A549 (cell line): ENCODE measurements around the gene UVSSA. TPM values are rescaled to one million over a fixed set of nuclear protein-coding genes. Genes with fewer than 3 reads are reported as not detected.

Experiments used
- ATAC-seq, 2 experiments: fragments of 200-7000 bp in 1 of 2; fragments of >200 bp in 1 of 2; cut with Nextera tagmentation in 1 of 2; cut with Tn5 transposase in 1 of 2; 3 replicates each; pipeline versions ENCODE4 v1.8.0 to v1.9.1; 2018 to 2020; ENCODE audit warnings: mild to moderate bottlenecking in 1 of 2, moderate library complexity in 1 of 2
- CTCF ChIA-PET: fragments of 300-600 bp; sonication (Branson Sonifier 250); formaldehyde crosslinking; extraction: SDS; loops from one replicate; lab custom pipeline; 2021; ENCODE audit warnings: antibody characterized with exemption, inconsistent platforms; lab: Yijun Ruan, JAX
- POLR2A ChIA-PET: fragments of 350-600 bp; formaldehyde crosslinking; extraction: SDS; loops from one replicate; lab custom pipeline; 2021; ENCODE audit warnings: antibody characterized with exemption, inconsistent platforms; lab: Yijun Ruan, JAX
- DNase-seq, 2 experiments: peaks; one replicate each; pipeline versions ENCODE4 v3.0.0 to v3.0.0-alpha.2; 2011 to 2016; ENCODE audit warnings: low read depth in 1 of 2, low spot score in 1 of 2
- FAIRE-seq: peaks from 2 replicates; lab custom pipeline; 2011; peaks lifted over from hg19 to GRCh38; lab: Jason Lieb, UNC
- H3K27ac ChIP-seq, 2 experiments: fragments of >200 bp; sonication (Bioruptor Twin); formaldehyde crosslinking; 3 replicates each; pipeline ENCODE4 v1.5.1; 2016 to 2017
- H3K4me1 ChIP-seq: fragments of >200 bp; sonication (Bioruptor Twin); formaldehyde crosslinking; 3 replicates; pipeline ENCODE4 v1.6.1; 2016
- H3K4me2 ChIP-seq: fragments of >200 bp; sonication (Bioruptor Twin); formaldehyde crosslinking; 3 replicates; pipeline ENCODE4 v1.6.1; 2016
- H3K4me3 ChIP-seq: fragments of >200 bp; sonication (Bioruptor Twin); formaldehyde crosslinking; 3 replicates; pipeline ENCODE4 v1.5.1; 2016
- H3K9me3 ChIP-seq: fragments of >200 bp; sonication (Bioruptor Twin); formaldehyde crosslinking; 3 replicates; pipeline ENCODE4 v1.6.1; 2016
- CBX2 ChIP-seq: fragments of 200-600 bp; sonication (generic); IDR thresholded peaks from 2 replicates; pipeline ENCODE4 v1.6.1; 2016; ENCODE audit warnings: low read depth, mild to moderate bottlenecking, borderline replicate concordance
- CEBPB ChIP-seq, 2 experiments: fragments of >200 bp in 1 of 2; sonication (Bioruptor Twin) in 1 of 2; formaldehyde crosslinking in 1 of 2; IDR thresholded peaks; 2 replicates each; pipeline ENCODE4 v1.6.1; 2012 to 2016
- CHD4 ChIP-seq: fragments of 200-600 bp; sonication (generic); IDR thresholded peaks from 2 replicates; pipeline ENCODE4 v1.6.1; 2016; ENCODE audit warnings: antibody characterized with exemption, mild to moderate bottlenecking, borderline replicate concordance
- EHF ChIP-seq: fragments of 250-450 bp; sonication (Bioruptor Pico); IDR thresholded peaks from 2 replicates; pipeline ENCODE4 v1.5.0; 2020; ENCODE audit warnings: mild to moderate bottlenecking
- EP300 ChIP-seq, 2 experiments: fragments of >200 bp; sonication (Bioruptor Twin); formaldehyde crosslinking; IDR thresholded peaks; 2 replicates in 1 of 2; 3 replicates in 1 of 2; pipeline ENCODE4 v1.6.1; 2016 to 2017
- FOSB ChIP-seq: fragments of 250-450 bp; sonication (Bioruptor Pico); IDR thresholded peaks from 2 replicates; pipeline ENCODE4 v1.5.0; 2020; ENCODE audit warnings: mild to moderate bottlenecking, moderate library complexity
- HDAC2 ChIP-seq: fragments of 200-600 bp; sonication (generic); IDR thresholded peaks from 2 replicates; pipeline ENCODE4 v1.6.1; 2016
- HEYL ChIP-seq: fragments of 250-450 bp; sonication (Bioruptor Pico); IDR thresholded peaks from 2 replicates; pipeline ENCODE4 v1.8.0; 2021; ENCODE audit warnings: mild to moderate bottlenecking, moderate library complexity
- HOXA7 ChIP-seq: fragments of 250-450 bp; sonication (Bioruptor Pico); IDR thresholded peaks from 2 replicates; pipeline ENCODE4 v1.5.0; 2020; ENCODE audit warnings: mild to moderate bottlenecking, moderate library complexity
- HOXB5 ChIP-seq: fragments of 250-450 bp; sonication (Bioruptor Pico); IDR thresholded peaks from 2 replicates; pipeline ENCODE4 v1.5.0; 2020; ENCODE audit warnings: mild to moderate bottlenecking, moderate library complexity
- JUNB ChIP-seq: fragments of >200 bp; sonication (Bioruptor Twin); formaldehyde crosslinking; IDR thresholded peaks from 2 replicates; pipeline ENCODE4 v1.6.1; 2016
- KDM5A ChIP-seq: fragments of 200-600 bp; sonication (generic); IDR thresholded peaks from 2 replicates; pipeline ENCODE4 v1.6.1; 2016; ENCODE audit warnings: antibody characterized with exemption, mild to moderate bottlenecking
- NR3C1 ChIP-seq: fragments of >200 bp; sonication (Bioruptor Twin); formaldehyde crosslinking; IDR thresholded peaks from 3 replicates; pipeline ENCODE4 v1.6.1; 2017
- POLR2A ChIP-seq: IDR thresholded peaks from 2 replicates; pipeline ENCODE4 v1.6.1; 2012; ENCODE audit warnings: mild to moderate bottlenecking, low read length
- POLR2AphosphoS2 ChIP-seq: conservative IDR thresholded peaks from 2 replicates; pipeline ENCODE4 v1.6.1; 2012; ENCODE audit warnings: low read length, improper control_type of control experiment, inconsistent platforms
- RNF2 ChIP-seq: fragments of 200-600 bp; sonication (generic); IDR thresholded peaks from 2 replicates; pipeline ENCODE4 v1.6.1; 2016; ENCODE audit warnings: low read depth, mild to moderate bottlenecking, antibody characterized with exemption, moderate library complexity, borderline replicate concordance
- SREBF2 ChIP-seq: fragments of 450-650 bp; IDR thresholded peaks from 2 replicates; pipeline ENCODE4 v1.6.1; 2014; ENCODE audit warnings: mild to moderate bottlenecking, moderate library complexity
- TFCP2L1 ChIP-seq: fragments of 250-450 bp; sonication (Bioruptor Pico); IDR thresholded peaks from 2 replicates; pipeline ENCODE4 v1.5.0; 2021; ENCODE audit warnings: mild to moderate bottlenecking
- TP53 ChIP-seq: fragments of 250-450 bp; sonication (Bioruptor Pico); IDR thresholded peaks from 2 replicates; pipeline ENCODE4 v1.5.0; 2021; ENCODE audit warnings: mild to moderate bottlenecking, moderate library complexity
- ZNF302 ChIP-seq: fragments of 250-450 bp; sonication (Bioruptor Pico); IDR thresholded peaks from 2 replicates; pipeline ENCODE4 v1.9.0; 2021; ENCODE audit warnings: inconsistent platforms, mild to moderate bottlenecking, moderate library complexity
- WGBS: methylation state at CpG from one replicate; pipeline ENCODE4 v1.1.6; 2017; ENCODE audit errors: missing lambda C conversion rate; 5-methylcytosine and 5-hydroxymethylcytosine counted together
- polyA plus RNA-seq, 4 experiments: library from polyadenylated mRNA; depleted of rRNA in 3 of 4; stranded (reverse); fragments of >200 nt; fragmentation: RNase III in 1 of 4; extraction: RNeasy Plus Mini Kit Qiagen cat#74134 plus additional on column Dnase treatment in 1 of 4; gene quantifications; 2 replicates in 3 of 4; 3 replicates in 1 of 4; pipeline ENCODE4 v1.2.3, GENCODE V29; 2011 to 2017
- TF ChIP-seq, protein P1 (sequence below): IDR thresholded peaks from 2 replicates; pipeline ENCODE4 v1.6.1; 2012
- TF ChIP-seq, protein P2 (sequence below): fragments of >200 bp; sonication (Bioruptor Twin); formaldehyde crosslinking; IDR thresholded peaks from 2 replicates; pipeline ENCODE4 v1.6.1; 2016
- TF ChIP-seq, protein P3 (sequence below): fragments of >200 bp; sonication (Bioruptor Twin); formaldehyde crosslinking; IDR thresholded peaks from 3 replicates; pipeline ENCODE4 v1.5.1; 2016
- TF ChIP-seq, protein P4 (sequence below): fragments of 150-350 bp; IDR thresholded peaks from 2 replicates; pipeline ENCODE4 v1.6.1; 2014; ENCODE audit warnings: low read depth, mild to moderate bottlenecking, low read length
- TF ChIP-seq, protein P5 (sequence below): fragments of 200-600 bp; sonication (generic); IDR thresholded peaks from 2 replicates; pipeline ENCODE4 v1.6.1; 2016; ENCODE audit warnings: antibody characterized with exemption, mild to moderate bottlenecking, moderate library complexity
- TF ChIP-seq, protein P6 (sequence below): fragments of >200 bp; sonication (Bioruptor Twin); formaldehyde crosslinking; IDR thresholded peaks from 3 replicates; pipeline ENCODE4 v1.6.1; 2016
- TF ChIP-seq, protein P7 (sequence below): IDR thresholded peaks from 2 replicates; pipeline ENCODE4 v1.6.1; 2012; ENCODE audit warnings: low read depth, borderline replicate concordance
- TF ChIP-seq, protein P8 (sequence below): IDR thresholded peaks from 2 replicates; pipeline ENCODE4 v1.6.1; 2012
- TF ChIP-seq, protein P9 (sequence below): fragments of 250-450 bp; sonication (Bioruptor Pico); IDR thresholded peaks from 2 replicates; pipeline ENCODE4 v1.5.0; 2020; ENCODE audit warnings: low read depth, mild to moderate bottlenecking, moderate library complexity

The UVSSA gene
- polyA plus RNA-seq, 2 of the 4 experiments (the other 2 are of a cell fraction) = 4.5 to 6.9 TPM

DNA sequence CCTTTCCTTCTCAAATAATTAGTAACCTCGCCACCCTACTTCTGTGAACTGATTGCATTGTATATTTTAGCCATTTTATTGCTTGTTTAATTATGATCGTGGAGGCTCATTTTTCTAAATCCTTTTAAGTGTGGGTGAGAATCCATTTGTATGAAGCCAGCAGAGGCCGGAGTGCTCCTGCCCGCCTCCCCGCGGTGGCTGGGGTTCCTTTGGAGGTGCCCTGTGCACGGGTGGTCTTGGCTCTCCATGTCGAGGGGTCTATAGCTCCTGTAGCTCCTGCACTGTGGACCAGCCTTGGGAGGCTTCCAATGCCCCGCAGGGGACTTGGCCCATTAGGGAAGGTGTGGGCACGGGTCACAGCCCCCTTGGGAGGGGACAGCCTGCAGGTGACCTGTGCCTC is 15.0 kb downstream of the UVSSA start:
- H3K4me2 ChIP-seq = no peak overlapping the region
- DNase-seq (no peak), FAIRE-seq (no peak), ATAC-seq (no peak)
- H3K9me3 ChIP-seq = no peaks in the 10 kb centered on the region
- POLR2A ChIA-PET = no interaction called here
- no peak overlapping the region for H3K27ac ChIP-seq
- H3K4me3 ChIP-seq = no peak overlapping the region
- WGBS = 88% methylated on average over 6 of the region's 10 CpGs
- H3K4me1 ChIP-seq = no peaks in the 10 kb centered on the region
- TF ChIP-seq KDM5A (no peak), HOXA7 (no peak), CHD4 (no peak), NR3C1 (no peak), EHF (CRISPR knock-in tag) (no peak), EP300 (IDR thresholded peaks at IDR 0.05) (no peak), TFCP2L1 (CRISPR knock-in tag) (no peak), HDAC2 (no peak), CEBPB (IDR thresholded peaks at IDR 0.05) (no peak), POLR2A (no peak), RNF2 (no peak), JUNB (no peak), CBX2 (no peak), HOXB5 (CRISPR knock-in tag) (no peak), SREBF2 (no peak)
- TF ChIP-seq, protein P1, sequence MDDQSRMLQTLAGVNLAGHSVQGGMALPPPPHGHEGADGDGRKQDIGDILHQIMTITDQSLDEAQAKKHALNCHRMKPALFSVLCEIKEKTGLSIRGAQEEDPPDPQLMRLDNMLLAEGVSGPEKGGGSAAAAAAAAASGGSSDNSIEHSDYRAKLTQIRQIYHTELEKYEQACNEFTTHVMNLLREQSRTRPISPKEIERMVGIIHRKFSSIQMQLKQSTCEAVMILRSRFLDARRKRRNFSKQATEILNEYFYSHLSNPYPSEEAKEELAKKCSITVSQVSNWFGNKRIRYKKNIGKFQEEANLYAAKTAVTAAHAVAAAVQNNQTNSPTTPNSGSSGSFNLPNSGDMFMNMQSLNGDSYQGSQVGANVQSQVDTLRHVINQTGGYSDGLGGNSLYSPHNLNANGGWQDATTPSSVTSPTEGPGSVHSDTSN = no peak
- TF ChIP-seq, protein P2, sequence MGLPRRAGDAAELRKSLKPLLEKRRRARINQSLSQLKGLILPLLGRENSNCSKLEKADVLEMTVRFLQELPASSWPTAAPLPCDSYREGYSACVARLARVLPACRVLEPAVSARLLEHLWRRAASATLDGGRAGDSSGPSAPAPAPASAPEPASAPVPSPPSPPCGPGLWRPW = no peak
- TF ChIP-seq, protein P3, sequence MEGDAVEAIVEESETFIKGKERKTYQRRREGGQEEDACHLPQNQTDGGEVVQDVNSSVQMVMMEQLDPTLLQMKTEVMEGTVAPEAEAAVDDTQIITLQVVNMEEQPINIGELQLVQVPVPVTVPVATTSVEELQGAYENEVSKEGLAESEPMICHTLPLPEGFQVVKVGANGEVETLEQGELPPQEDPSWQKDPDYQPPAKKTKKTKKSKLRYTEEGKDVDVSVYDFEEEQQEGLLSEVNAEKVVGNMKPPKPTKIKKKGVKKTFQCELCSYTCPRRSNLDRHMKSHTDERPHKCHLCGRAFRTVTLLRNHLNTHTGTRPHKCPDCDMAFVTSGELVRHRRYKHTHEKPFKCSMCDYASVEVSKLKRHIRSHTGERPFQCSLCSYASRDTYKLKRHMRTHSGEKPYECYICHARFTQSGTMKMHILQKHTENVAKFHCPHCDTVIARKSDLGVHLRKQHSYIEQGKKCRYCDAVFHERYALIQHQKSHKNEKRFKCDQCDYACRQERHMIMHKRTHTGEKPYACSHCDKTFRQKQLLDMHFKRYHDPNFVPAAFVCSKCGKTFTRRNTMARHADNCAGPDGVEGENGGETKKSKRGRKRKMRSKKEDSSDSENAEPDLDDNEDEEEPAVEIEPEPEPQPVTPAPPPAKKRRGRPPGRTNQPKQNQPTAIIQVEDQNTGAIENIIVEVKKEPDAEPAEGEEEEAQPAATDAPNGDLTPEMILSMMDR = no peak
- TF ChIP-seq, protein P4, sequence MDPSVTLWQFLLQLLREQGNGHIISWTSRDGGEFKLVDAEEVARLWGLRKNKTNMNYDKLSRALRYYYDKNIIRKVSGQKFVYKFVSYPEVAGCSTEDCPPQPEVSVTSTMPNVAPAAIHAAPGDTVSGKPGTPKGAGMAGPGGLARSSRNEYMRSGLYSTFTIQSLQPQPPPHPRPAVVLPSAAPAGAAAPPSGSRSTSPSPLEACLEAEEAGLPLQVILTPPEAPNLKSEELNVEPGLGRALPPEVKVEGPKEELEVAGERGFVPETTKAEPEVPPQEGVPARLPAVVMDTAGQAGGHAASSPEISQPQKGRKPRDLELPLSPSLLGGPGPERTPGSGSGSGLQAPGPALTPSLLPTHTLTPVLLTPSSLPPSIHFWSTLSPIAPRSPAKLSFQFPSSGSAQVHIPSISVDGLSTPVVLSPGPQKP = no peak
- TF ChIP-seq, protein P5, sequence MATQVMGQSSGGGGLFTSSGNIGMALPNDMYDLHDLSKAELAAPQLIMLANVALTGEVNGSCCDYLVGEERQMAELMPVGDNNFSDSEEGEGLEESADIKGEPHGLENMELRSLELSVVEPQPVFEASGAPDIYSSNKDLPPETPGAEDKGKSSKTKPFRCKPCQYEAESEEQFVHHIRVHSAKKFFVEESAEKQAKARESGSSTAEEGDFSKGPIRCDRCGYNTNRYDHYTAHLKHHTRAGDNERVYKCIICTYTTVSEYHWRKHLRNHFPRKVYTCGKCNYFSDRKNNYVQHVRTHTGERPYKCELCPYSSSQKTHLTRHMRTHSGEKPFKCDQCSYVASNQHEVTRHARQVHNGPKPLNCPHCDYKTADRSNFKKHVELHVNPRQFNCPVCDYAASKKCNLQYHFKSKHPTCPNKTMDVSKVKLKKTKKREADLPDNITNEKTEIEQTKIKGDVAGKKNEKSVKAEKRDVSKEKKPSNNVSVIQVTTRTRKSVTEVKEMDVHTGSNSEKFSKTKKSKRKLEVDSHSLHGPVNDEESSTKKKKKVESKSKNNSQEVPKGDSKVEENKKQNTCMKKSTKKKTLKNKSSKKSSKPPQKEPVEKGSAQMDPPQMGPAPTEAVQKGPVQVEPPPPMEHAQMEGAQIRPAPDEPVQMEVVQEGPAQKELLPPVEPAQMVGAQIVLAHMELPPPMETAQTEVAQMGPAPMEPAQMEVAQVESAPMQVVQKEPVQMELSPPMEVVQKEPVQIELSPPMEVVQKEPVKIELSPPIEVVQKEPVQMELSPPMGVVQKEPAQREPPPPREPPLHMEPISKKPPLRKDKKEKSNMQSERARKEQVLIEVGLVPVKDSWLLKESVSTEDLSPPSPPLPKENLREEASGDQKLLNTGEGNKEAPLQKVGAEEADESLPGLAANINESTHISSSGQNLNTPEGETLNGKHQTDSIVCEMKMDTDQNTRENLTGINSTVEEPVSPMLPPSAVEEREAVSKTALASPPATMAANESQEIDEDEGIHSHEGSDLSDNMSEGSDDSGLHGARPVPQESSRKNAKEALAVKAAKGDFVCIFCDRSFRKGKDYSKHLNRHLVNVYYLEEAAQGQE = no peak
- CTCF ChIA-PET = no interaction called here

DNA sequence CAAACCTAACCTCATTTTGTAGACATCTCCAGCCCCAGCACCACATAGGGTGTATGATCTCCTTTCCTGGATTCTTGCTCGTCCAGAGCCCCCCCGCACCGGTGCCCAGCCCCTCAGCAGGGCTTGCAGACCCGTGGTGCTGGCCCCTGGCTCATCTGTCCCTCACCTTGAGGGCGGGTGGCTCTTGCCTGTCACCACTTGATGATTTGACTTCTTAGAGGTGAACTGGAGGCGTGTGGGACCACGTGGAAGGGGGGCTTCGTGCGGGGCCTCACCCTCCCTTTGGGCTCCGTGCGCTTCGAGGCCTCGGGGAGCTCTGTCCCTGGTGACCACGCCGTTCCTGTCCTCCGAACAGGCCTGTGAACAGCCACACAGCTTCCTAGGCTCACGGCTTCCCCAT is 15.5 kb downstream of the UVSSA start:
- no peak for ATAC-seq
- DNase-seq = no peak
- FAIRE-seq = no peak
- Histone ChIP-seq H3K4me3 (no peak overlapping the region), H3K27ac (no peak overlapping the region), H3K4me2 (no peak overlapping the region), H3K4me1 (no peaks in the 10 kb centered on the region), H3K9me3 (no peaks in the 10 kb centered on the region)
- CTCF ChIA-PET = no interaction called here
- POLR2A ChIA-PET = no interaction called here
- 93% methylated on average over 11 of the region's 17 CpGs for WGBS
- TF ChIP-seq JUNB = no peak
- TF ChIP-seq, protein P6, sequence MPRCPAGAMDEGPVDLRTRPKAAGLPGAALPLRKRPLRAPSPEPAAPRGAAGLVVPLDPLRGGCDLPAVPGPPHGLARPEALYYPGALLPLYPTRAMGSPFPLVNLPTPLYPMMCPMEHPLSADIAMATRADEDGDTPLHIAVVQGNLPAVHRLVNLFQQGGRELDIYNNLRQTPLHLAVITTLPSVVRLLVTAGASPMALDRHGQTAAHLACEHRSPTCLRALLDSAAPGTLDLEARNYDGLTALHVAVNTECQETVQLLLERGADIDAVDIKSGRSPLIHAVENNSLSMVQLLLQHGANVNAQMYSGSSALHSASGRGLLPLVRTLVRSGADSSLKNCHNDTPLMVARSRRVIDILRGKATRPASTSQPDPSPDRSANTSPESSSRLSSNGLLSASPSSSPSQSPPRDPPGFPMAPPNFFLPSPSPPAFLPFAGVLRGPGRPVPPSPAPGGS = no peak
- TF ChIP-seq TFCP2L1 (CRISPR knock-in tag) = no peak
- no peak for TF ChIP-seq ZNF302
- no peak for TF ChIP-seq HEYL (CRISPR knock-in tag)
- no peak for TF ChIP-seq POLR2AphosphoS2
- TF ChIP-seq, protein P7, sequence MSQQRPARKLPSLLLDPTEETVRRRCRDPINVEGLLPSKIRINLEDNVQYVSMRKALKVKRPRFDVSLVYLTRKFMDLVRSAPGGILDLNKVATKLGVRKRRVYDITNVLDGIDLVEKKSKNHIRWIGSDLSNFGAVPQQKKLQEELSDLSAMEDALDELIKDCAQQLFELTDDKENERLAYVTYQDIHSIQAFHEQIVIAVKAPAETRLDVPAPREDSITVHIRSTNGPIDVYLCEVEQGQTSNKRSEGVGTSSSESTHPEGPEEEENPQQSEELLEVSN = no peak
- no peak for TF ChIP-seq FOSB (CRISPR knock-in tag)
- no peak for TF ChIP-seq TP53 (CRISPR knock-in tag)
- TF ChIP-seq, protein P2 = no peak
- TF ChIP-seq, protein P8, sequence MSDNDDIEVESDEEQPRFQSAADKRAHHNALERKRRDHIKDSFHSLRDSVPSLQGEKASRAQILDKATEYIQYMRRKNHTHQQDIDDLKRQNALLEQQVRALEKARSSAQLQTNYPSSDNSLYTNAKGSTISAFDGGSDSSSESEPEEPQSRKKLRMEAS = no peak
- TF ChIP-seq, protein P9, sequence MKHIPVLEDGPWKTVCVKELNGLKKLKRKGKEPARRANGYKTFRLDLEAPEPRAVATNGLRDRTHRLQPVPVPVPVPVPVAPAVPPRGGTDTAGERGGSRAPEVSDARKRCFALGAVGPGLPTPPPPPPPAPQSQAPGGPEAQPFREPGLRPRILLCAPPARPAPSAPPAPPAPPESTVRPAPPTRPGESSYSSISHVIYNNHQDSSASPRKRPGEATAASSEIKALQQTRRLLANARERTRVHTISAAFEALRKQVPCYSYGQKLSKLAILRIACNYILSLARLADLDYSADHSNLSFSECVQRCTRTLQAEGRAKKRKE (CRISPR knock-in tag) = no peak
